Sigmoid colon (tissue), 7 donors: ENCODE results near the gene RBM39. TPM values are rescaled to one million over a fixed set of nuclear protein-coding genes. Genes with fewer than 3 reads are reported as not detected.

ENCODE experiments used
- DNase-seq: peaks from one replicate; pipeline ENCODE4 v3.0.0-alpha.2; 2019
- H3K27ac ChIP-seq, 4 donors: fragments of 200-600 bp; sonication (generic); one replicate each; pipeline ENCODE4 v1.5.1; 2016 to 2019; ENCODE audit warnings: mild to moderate bottlenecking in 1 of 4
- H3K27me3 ChIP-seq, 3 donors: fragments of 200-600 bp; sonication (generic); one replicate each; pipeline ENCODE4 v1.5.1; 2019; ENCODE audit warnings: mild to moderate bottlenecking in 1 of 3
- H3K36me3 ChIP-seq, 4 donors: fragments of 200-600 bp; sonication (generic); one replicate each; pipeline ENCODE4 v1.5.1; 2016 to 2019
- H3K4me1 ChIP-seq, 4 donors: fragments of 200-600 bp; sonication (generic); one replicate each; pipeline ENCODE4 v1.5.1; 2017 to 2019
- H3K4me3 ChIP-seq, 4 donors: fragments of 200-600 bp; sonication (generic); one replicate each; pipeline ENCODE4 v1.5.1; 2017 to 2019; ENCODE audit warnings: mild to moderate bottlenecking in 2 of 4, moderate library complexity in 1 of 4
- H3K9me3 ChIP-seq, 4 donors: fragments of 200-600 bp in 3 of 4; sonication (generic) in 3 of 4; one replicate each; pipeline versions ENCODE4 v1.5.1 to v1.6.1; 2013 to 2019
- EP300 ChIP-seq, 4 donors: sonication (generic); formaldehyde crosslinking; IDR thresholded peaks; one replicate each; pipeline ENCODE4 v1.6.1; 2017; ENCODE audit warnings: antibody characterized with exemption in 4 of 4
- POLR2A ChIP-seq, 2 donors: fragments of 450-650 bp; IDR thresholded peaks; one replicate each; pipeline ENCODE4 v1.6.1; 2016; ENCODE audit warnings: antibody characterized with exemption in 2 of 2, mild to moderate bottlenecking in 2 of 2, moderate library complexity in 2 of 2
- POLR2AphosphoS5 ChIP-seq, 4 donors: sonication (generic); formaldehyde crosslinking; IDR thresholded peaks; one replicate each; pipeline ENCODE4 v1.6.1; 2017; ENCODE audit warnings: antibody characterized with exemption in 4 of 4
- WGBS, 2 donors: extraction: QIAGEN DNeasy Blood & Tissue Kit; methylation state at CpG; one replicate each; pipeline ENCODE4 v1.1.7; 2013; 5-methylcytosine and 5-hydroxymethylcytosine counted together
- intact Hi-C: fragments of 100-400 bp; cut with DNase I; formaldehyde crosslinking; loops from one replicate; pipeline ENCODE4 v1.15.1; 2023
- polyA plus RNA-seq, 3 donors: library from polyadenylated mRNA; stranded (reverse); fragments of 200-250 nt; gene quantifications; one replicate each; pipeline ENCODE4 v1.2.3, GENCODE V29; 2013
- total RNA-seq, 4 donors: library from RNA; depleted of rRNA; stranded (reverse); fragments of >200 nt; gene quantifications; one replicate each; pipeline ENCODE4 v1.1.0, GENCODE V29; 2016
- TF ChIP-seq, protein P1 (sequence below), 4 experiments: fragments of 450-650 bp in 3 of 4; fragments of 200-600 bp in 1 of 4; IDR thresholded peaks; one replicate each; pipeline ENCODE4 v1.5.1; 2016 to 2019; ENCODE audit warnings: antibody characterized with exemption in 4 of 4, mild to moderate bottlenecking in 3 of 4, moderate library complexity in 2 of 4
- donor health status: healthy with polysubstance abuse.
- donor health status: Bipolar disorder and iron deficiency.
- donor health status: healthy.

RBM39 gene
- total and polyA plus RNA-seq, 7 donors: 68.2 to 408 (median 281) TPM

GRCh38 chr20:35738410-35739179, 3.5 kb downstream of the RBM39 start:
- no peak for DNase-seq
- Histone ChIP-seq H3K27me3 (no peaks in the 10 kb centered on the region), H3K4me3 (no peak overlapping the region), H3K4me1 (peaks cover 0 to 75% (median 74%) of the 10 kb centered on the region in 4 donors), H3K36me3 (peaks cover 12 to 72% (median 49%) of the 10 kb centered on the region in 4 donors), H3K9me3 (no peaks in the 10 kb centered on the region), H3K27ac (peak overlapping the region in 3 of 4 donors; percentile 22 to 94 (median 22))
- intact Hi-C loops: loop anchor here (1.0 to 5.0 kb wide), 3 partner anchors 14 to 146 kb away; no protein-coding TSS in a partner anchor
- TF ChIP-seq POLR2AphosphoS5 (IDR thresholded peaks at IDR 0.05): no peak
- TF ChIP-seq EP300 (IDR thresholded peaks at IDR 0.05): no peak
- TF ChIP-seq, protein P1, sequence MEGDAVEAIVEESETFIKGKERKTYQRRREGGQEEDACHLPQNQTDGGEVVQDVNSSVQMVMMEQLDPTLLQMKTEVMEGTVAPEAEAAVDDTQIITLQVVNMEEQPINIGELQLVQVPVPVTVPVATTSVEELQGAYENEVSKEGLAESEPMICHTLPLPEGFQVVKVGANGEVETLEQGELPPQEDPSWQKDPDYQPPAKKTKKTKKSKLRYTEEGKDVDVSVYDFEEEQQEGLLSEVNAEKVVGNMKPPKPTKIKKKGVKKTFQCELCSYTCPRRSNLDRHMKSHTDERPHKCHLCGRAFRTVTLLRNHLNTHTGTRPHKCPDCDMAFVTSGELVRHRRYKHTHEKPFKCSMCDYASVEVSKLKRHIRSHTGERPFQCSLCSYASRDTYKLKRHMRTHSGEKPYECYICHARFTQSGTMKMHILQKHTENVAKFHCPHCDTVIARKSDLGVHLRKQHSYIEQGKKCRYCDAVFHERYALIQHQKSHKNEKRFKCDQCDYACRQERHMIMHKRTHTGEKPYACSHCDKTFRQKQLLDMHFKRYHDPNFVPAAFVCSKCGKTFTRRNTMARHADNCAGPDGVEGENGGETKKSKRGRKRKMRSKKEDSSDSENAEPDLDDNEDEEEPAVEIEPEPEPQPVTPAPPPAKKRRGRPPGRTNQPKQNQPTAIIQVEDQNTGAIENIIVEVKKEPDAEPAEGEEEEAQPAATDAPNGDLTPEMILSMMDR (IDR thresholded peaks at IDR 0.05): no peak
- no peak for TF ChIP-seq POLR2A (IDR thresholded peaks at IDR 0.05)
- 62% methylated on average over 4 of the region's 4 CpGs for whole genome bisulfite sequencing, 2 donors

- Histone ChIP-seq H3K27me3 (no peaks in the 10 kb centered on the region), H3K36me3 (peaks cover 12 to 79% (median 52%) of the 10 kb centered on the region in 4 donors), H3K4me3 (no peak overlapping the region), H3K27ac (peak overlapping the region in 1 of 4 donors; percentile 94), H3K9me3 (no peaks in the 10 kb centered on the region), H3K4me1 (peaks cover 0 to 76% (median 73%) of the 10 kb centered on the region in 4 donors)
- TF ChIP-seq EP300 (IDR thresholded peaks at IDR 0.05) (no peak), POLR2AphosphoS5 (IDR thresholded peaks at IDR 0.05) (no peak), POLR2A (IDR thresholded peaks at IDR 0.05) (no peak)
- TF ChIP-seq, protein P1 (IDR thresholded peaks at IDR 0.05): no peak
- intact Hi-C loops: loop anchor here (2.0 to 5.0 kb wide), 2 partner anchors 13 to 136 kb away; no protein-coding TSS in a partner anchor
- DNase-seq: no peak
- WGBS, 2 donors: 93 to 94% methylated on average over 15 of the region's 15 CpGs
These were observed 4.2 kb downstream of the RBM39 start for GRCh38 chr20:35737865-35738333.

DNA sequence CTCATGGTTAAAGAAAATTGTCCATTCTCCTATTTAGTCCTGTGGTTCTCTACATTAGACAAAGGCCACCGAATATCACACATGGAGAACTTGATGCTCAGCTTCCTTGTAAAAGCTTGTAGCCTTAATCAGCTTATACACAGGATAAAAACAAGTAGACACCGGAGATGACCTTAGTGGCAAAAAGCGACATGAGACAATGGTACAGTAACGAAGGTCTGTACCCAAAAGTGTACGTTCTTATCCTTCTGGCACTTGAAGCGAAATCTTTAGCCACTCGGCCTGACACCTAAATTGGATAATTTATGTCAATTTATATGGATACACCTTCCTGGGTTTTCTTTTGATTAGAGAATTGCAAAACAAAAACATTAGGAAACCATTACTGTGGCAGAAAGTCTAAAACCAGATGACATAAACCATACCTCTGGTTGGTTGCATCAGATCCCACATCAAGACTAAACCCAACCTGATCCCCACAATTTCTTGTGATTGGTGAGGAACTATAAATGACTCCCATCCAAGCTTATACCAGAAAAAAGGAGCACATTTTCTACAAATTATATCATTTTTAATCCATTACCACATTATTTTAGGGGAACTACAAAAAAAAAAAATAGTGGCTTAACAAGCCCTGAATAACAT, 6.1 kb downstream of the RBM39 start:
- H3K27me3 ChIP-seq: no peaks in the 10 kb centered on the region
- DNase-seq: no peak
- no peaks in the 10 kb centered on the region for H3K9me3 ChIP-seq
- peaks cover 22 to 98% (median 62%) of the 10 kb centered on the region in 4 donors for H3K36me3 ChIP-seq
- peak overlapping the region in 1 of 4 donors; percentile 0 for H3K4me3 ChIP-seq
- intact Hi-C loops: loop anchor here (5.0 kb wide), 1 partner anchor 134 kb away; no protein-coding TSS in a partner anchor
- peaks cover 0 to 92% (median 91%) of the 10 kb centered on the region in 4 donors for H3K4me1 ChIP-seq
- H3K27ac ChIP-seq: peak overlapping the region in 2 of 4 donors; percentile 18 to 35
- WGBS, 2 donors: 64 to 76% methylated on average over 7 of the region's 7 CpGs
- no peak for TF ChIP-seq POLR2A (IDR thresholded peaks at IDR 0.05)
- TF ChIP-seq, protein P1 (IDR thresholded peaks at IDR 0.05): no peak
- no peak for TF ChIP-seq POLR2AphosphoS5 (IDR thresholded peaks at IDR 0.05)
- TF ChIP-seq EP300 (IDR thresholded peaks at IDR 0.05): no peak

- no peak for TF ChIP-seq EP300 (IDR thresholded peaks at IDR 0.05)
- TF ChIP-seq POLR2AphosphoS5 (IDR thresholded peaks at IDR 0.05): no peak
- TF ChIP-seq, protein P1 (IDR thresholded peaks at IDR 0.05): no peak
- H3K27me3 ChIP-seq: no peaks in the 10 kb centered on the region
- H3K4me1 ChIP-seq: peaks cover 0 to 94% (median 93%) of the 10 kb centered on the region in 4 donors
- 75 to 77% methylated on average over 4 of the region's 4 CpGs for WGBS, 2 donors
- H3K36me3 ChIP-seq: peaks cover 26 to 100% (median 59%) of the 10 kb centered on the region in 4 donors
- intact Hi-C loops: loop anchor here (5.0 kb wide), 1 partner anchor 133 kb away; no protein-coding TSS in a partner anchor
- H3K9me3 ChIP-seq: no peaks in the 10 kb centered on the region
- H3K4me3 ChIP-seq: no peak overlapping the region
- DNase-seq: no peak
- peak overlapping the region in 1 of 4 donors; percentile 35 for H3K27ac ChIP-seq
These were observed 7.0 kb downstream of the RBM39 start for GRCh38 chr20:35734777-35735649.
